Measurements from ENCODE around the gene ADD2.

ADD2 gene

DNA sequence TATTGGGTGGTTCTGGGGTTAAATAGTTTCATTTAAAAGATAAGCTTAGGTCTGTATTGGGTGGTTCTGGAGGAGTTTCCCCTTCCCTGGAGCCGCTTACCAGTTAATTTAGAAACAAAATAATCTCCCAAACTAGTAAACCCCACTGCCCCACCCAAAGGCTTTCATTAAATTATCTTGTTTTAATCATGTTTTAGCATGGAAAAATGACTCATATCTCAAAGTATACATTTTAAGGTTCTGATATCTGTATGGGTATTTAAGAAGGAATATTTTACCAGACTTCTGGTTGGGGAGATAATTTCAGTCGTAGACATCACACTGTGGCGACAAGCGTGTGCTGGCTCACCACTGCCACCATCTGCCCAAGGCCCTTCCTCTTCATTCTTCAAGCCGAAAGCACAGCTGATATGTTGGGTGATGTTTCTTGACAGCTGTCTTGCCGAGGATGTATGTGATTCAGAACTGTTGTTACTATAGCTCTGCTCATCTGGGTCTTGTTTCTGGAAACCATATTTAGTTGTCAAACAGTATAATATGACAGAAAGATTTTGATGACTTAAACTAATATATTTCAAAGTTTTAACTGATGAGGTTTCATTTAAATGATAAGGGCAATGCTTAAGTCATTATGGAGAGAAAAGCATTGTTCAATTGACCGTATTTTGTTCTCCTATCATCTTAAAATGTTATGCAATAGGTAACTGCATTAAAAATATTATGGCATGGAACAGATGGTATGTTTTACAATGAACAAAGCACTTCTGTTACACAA, 17.3 kb upstream of the ADD2 start:
- no peak for DNase-seq

DNA sequence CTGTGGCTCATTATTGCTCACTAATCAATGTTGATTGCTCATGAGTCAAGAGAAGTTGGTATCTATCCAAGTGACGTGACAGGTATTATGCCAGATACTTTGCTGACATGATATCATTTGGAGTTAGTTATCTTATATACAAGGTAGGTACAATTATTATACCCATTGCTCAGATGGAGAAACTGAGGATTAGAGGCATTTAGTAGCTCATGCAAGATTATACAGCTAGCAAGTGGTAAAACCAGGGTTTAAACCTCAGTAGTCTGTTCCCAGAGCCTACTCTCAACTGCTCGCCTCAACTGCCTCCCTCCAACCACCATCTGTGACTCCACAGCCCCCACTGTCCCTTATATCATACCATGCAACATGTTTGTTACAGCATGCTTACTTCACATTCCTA, 16.3 kb upstream of the ADD2 start:
- DNase-seq = no peak

DNA sequence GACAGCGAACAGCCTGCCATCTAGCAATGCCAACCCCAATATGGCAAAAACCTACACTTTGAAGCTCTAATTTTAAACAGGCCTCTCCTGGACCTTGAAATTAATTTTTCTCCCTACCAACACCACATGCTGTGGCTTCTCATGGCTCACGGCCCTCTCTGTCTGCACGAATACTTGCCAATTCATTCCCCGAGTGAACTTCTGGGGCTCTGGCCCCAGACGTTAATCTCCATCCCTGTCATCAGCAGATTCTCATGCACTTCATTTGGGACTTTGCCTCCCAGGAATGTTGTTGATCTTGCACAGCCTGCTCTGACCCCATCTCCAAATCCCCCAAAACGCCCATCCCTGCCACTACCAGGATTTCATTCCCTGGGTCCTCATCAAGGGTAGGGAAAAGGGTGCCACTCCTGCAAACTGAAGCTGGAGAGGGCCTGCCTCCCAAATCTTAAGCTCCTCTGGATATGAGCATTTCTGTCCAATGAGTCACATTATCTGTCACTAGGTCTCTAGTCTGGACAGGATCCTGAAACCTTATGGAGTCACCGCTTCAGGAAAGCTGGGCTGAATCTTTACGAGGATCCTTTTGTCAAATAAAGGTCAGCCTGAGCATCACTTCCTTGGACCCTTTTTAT, 12.0 kb upstream of the ADD2 start:
- no peak for DNase-seq

DNA sequence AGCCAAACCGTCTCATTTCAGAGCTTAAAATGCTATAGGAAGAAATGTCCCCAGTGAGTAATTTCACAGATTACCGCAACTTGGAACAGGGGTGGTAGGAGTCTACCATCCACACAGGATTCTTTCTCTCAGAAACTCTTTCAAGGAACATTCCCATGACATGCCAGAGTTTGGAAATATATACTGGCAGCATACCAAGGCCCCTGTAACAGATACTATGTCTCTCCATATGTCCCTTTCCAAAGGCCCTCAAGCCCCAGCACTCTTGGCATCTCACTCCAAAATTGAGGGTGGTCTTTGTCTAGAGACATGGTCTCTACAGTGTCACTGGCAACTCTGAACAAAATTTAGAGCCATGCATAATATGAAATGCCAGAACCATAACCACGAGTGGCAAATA, 11.5 kb upstream of the ADD2 start:
- DNase-seq = no peak

DNA sequence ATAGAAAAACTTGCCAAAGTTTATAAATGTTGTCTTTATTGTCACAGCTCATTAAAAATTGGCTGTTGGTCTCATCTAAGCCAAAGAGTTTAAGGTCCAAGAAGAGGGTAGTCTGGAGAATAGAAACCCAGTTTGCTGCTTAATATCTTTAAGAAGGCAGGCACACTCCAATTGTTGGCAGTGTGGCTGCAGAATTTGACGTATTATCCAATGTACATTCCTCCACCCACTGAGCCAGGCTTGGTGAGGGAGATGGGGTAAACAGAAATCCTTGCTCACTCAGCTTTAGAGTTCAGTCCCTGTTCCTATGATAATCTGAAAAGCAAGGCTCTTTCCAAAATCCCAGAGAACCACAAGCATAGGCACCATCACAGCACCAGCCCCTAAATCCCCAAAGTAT, 10.7 kb upstream of the ADD2 start:
- DNase-seq = no peak

DNA sequence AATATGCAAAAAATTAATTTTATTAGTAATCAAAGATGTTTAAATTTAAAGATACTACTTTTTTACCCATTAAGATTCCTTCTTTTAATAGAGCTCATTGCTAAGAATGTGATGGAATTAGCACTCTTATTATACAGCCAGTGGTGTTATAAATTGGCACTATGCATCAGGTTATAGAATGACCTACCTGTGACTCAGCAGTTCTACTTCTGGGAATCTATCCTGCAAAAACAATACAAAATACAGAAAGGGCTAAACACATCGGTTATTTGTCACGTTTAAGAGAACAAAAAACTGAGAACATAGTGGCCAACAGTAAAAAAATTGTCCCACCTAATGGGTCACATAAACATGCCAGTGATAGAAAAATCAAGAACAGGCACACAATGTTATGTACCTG, 9.4 kb upstream of the ADD2 start:
- DNase-seq = no peak

DNA sequence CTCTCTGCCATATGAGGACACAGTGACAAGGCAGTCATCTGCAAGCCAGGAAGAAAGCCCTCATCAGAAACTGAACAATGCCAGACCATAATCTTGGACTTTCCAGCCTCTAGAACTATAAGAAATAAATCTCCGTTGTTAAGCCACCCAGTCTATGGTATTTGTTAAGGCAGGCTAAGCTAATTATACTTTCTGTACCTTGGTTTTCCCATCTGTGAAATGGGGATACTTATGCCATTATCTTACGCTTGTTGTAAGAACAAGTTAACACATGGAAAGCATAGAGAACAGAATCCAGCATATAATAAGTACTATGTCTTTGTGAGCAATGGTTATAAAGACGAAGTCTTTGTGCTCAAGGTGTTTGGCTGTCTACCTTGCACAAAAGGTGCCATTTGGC, 8.3 kb upstream of the ADD2 start:
- no peak for DNase-seq

DNA sequence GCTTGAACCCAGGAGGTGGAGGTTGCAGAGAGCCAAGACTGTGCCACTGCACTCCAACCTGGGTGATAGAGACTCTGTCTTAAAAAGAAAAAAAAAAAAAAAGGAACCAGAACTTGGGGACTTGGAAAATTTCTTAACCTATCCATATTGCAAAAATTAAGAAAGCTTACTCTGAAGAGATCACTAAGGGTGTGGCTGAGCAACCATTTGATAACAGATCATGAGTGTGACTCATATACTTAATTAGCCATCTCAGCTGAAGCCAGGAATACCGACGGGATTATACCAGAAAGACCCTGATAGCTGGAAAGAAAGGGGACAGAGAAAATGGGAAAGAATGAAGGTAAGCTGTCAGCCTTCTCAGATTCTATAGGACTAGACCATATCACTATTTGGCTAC, 7.1 kb upstream of the ADD2 start:
- DNase-seq = no peak

DNA sequence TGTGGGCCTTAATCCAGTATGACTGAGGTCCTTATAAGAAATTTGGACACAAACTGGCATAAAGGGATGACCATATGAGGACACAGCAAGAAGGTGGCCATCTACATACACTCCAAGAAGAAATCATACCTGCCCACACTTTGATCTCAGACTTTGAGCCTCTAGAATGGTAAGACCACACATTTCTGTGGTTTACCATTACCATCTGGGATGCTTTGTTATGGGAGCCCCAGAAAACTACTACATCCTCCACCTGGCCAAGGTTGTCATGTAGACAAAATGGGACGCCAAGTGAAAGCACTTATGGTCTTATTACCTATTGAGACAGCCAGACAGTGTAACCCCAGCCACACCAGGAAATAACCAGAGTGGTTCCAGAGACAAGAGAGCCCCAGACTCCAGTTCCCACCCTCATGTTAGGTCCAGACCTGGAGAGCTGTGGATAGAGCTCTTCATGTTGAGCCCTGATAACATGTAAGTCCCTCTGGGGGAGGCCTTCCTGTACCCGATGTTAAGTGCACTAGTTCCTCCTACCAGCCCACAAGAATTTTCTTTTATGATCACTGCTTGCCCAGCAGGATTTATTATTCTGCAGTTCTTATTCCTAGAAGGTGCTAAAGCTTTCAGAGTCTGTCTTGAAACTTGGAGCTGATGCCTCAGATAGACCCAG, 4.6 kb upstream of the ADD2 start:
- no peak for DNase-seq

DNA sequence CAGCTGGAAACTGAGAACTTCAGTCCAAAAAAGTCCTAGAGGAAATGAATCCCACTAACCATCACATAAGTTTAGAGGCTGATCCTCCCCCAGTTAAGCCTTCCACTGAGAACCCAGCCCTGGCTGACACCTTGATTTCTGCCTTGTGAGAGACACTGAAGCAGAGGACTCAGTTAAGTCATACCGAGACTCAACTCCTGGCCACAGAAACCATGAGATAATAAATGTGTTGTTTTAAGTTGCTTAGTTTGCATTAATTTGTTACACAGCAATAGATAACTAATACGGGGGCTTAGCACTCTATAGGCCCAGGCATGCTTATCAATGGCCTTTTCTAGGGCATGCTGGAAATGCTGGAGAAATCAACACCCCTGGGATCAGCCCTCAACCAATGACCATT, 3.4 kb upstream of the ADD2 start:
- DNase-seq = no peak

DNA sequence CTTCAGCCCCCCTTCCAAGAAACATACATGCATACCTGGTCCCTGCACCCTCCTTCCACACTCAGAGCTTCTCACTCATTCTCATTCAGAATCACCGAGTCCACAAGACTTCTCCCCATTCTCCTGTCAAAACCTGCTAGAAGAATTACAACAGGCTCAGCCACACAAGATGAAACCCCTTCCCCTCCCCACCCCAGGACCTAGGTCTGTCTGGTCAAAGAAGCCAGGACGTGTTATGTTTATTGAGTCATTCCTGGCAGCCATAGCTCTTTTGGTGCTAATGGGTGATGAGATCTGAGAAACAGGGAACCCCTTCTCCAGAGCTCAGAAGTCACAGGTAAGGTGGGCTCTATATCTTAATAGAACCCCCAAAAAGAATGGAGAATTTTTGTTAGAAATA, 1.4 kb upstream of the ADD2 start:
- DNase-seq = no peak

DNA sequence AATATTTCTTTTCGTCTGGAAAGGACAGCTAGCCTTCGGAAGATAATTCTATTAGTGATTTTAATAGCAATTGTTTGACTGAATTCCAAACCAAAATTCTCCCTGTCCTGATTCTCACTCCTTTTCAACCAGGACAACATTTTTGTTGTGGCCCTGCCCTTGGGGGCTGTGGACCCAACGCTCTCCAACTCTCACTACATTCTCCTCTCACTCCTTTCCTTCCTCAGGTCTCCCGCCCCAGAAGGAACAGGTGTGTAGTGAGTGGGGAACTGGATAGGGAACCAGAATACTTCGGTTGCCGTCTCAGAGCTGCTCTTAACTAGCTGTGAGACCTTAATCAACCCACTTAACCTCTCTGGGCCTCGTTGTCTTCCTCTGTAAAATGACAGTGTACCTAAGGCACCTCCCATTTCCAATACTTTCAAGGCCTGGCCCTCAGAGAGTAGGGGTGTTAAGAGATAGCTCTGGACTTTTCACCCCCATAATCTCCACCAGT, 638 bp upstream of the ADD2 start:
- DNase-seq = no peak

DNA sequence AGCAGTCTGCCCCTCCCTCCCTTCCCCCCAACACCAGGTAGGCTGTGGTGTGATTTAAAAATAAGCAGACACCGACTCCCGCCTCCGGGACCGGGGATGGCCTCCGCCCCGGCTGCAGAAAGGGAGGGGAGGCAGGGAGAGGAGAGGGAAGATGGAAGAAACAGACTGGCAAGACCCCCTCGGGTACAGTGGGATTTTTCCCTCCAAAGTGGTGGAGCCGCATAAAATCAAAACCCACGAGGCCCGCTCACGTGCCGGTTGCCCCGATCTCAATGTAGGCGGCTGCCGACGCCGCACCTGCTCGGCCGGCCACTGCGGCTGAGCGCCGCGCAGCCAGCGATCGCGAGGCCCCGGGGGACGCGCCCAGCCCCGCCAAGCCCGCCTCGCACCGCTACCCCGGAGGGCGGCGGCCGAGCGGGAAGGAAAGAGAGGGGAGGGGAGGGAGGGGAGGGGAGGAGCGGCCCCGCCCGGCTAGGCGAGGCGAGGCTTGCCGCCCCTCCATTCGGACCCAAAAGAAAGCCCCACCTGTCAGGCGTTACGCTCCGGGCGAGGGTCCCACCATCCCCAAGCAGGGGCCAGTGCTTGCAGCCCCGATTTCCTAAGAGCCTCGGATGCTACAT, 811 bp downstream of the ADD2 start:
- DNase-seq = no peak

DNA sequence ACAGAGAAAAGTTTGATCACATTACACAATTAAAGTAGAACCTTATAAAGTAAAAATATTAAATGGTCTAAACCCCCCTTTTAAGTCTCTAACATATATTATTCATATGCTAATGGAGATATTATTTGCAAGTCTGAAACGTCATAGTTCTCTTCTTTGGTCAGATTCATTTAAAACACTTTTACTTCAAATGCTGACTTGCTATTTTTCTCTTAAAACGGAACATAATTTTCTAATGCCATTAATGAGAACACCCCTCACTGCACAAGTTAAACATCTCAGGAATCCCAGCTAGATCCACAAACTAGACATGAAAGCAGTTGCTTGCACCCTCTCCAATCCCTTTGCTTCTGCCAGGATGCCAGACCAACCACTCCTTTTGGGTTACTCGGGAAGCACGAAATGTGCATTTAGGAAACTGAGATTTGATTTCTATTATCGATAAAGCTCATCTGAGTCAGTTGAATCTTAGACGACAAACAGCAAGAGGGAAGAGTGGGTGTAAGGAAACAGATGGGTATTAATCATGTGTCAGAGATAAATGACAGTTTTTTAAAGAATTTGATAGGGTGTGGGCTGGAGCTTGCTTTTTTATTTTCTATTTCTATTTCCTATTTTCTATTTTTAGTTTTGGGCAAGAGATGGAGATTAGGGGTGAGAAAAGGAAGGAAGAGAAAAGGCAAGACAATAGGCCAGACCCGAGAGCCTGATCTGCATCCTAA, 1.5 kb downstream of the ADD2 start:
- DNase-seq = no peak

DNA sequence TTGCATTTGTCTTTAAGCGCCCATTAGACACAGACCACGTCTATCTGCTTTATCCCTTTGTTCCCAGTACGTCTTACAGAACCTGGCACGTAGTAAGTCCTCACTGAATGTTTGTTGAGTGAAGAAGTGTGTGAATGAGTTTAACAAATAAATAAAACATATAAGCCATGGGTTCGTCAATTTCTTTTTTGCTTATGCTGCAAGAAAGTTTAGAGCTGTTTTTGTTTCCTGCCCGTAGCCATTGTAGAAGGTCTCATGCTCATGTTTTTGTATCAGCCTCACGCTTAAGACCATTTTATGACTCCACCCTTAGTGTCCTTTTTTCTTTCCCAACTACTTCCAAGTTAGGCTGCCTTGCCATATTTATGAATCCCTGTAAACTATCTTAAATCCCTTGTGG, 2.5 kb downstream of the ADD2 start:
- no peak for DNase-seq

DNA sequence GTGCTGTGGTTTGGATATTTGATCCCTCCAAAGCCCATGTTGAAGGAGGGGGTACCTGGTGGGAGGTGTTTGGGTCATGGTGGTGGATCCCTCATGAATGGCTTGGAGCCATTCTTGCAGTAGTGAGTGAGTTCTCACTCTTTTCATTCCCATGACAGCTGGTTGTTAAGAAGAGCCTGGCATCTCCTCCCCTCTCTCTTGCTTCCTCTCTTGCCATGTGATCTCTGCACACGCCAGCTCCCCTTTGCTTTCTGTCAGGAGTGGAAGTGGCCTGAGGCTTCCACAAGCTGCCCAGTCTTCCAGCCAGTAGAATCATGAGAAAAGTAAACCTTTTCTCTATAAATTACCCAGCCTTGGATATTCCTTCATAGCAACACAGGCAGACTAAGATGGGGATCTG, 8.6 kb downstream of the ADD2 start:
- no peak for DNase-seq

DNA sequence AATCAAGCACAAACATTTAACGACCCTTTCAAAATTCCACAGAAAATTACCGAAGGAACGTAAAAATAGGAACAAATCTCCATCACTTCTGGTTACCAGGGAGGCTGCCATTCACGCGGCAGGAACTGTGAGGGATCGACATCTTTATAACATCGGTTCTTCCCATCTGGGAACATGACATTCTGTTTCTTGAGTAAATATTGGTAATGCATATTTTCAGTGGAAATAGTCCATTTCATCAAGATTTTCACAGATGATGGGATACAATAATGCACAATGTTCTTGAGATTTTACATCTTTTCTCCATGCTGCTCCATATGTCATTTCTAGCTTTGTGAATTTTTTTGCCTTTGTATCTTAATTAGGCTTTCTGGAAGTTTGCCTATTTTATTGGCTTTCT, 10.0 kb downstream of the ADD2 start:
- no peak for DNase-seq

DNA sequence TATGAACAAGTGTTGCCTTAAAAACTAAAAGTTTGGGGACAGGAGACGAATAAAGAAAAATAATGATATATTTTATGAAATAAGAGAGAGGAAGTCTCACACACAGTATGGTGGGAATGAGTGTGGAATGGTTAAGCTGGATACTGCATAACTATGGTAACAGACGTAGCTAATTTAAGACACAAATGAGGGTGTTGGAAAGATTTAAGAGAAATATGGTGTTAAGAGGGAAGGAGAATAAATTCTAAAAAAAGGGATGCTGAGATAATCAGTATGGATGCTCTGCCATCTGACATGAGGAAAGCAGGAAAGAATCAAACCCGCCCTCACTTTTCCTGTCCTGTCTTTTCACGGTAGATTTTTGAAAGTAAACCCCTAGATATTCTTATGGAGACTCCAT, 10.6 kb downstream of the ADD2 start:
- no peak for DNase-seq

DNA sequence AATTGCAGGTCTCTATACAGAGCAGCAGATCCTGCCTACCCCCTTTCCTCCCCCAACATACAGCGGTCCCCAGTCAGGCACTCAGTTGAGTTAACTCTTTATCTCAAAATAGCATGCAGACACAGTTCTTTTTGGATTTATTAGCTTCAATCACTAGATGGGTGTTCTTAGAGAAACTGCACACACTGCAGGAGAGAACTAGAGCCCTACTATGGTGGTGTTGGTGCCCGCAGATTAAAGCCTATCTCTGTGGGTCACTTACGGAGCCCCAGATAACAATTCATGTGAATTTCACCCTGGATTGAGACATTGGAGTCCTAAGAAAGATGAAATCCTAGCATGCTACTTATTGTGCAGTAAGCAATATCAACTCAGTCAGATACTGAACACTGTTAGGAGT, 11.9 kb downstream of the ADD2 start:
- DNase-seq = no peak

DNA sequence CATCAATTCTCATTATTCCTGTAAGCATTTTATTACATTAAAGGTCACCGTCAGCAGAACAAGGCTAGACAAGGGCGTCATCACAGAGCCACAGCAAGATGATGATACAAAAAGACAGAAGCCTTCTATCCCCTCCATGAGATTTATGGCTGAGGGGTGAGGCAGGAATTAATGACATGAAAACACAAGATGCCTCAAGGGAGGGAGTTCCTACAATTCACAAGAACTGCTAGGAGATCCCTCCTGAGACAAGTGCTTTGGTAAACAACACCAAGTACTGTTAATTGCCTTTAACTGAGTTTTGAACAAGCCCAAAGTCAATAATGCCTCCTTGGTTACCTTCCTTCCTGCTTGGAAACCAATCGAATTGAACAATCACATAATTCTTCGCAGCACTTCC, 14.1 kb downstream of the ADD2 start:
- no peak for DNase-seq

DNA sequence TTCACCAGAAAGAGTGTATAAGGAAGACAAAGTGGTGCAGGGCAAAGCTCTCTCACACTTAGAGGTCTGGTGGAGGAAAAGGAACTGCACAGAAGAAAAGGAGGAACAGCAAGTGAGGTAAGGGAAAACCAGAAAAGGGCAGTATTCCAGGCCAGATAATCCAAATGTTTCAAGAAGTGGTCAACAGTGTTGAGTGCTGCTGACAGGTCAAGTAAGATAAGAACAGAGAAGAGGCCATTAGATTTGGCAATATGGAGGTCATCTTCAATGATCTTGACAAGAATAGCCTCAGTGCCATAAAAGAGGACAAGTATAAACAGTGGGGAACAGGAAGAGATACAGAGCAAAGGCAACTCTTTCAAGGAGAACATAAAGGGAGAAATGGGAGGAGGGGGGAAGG, 15.0 kb downstream of the ADD2 start:
- DNase-seq = no peak

DNA sequence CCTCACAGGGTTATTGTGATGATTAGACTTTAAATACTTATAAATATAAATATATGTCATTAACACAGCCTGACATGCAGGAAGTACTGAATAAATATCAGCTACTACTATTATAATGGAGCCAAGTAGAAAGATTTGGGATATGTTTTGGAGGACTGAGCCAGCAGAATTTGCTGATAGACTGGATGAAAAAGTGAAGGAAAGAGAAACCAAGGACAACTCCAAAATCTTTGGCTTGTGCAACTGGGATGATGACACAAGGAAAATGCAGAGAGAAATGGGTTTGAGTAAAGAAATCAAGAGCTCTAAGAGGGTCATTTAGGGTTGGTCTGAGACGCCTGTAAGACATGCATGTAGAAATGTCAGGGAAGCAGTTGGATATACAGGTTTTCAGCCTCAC, 15.6 kb downstream of the ADD2 start:
- no peak for DNase-seq

DNA sequence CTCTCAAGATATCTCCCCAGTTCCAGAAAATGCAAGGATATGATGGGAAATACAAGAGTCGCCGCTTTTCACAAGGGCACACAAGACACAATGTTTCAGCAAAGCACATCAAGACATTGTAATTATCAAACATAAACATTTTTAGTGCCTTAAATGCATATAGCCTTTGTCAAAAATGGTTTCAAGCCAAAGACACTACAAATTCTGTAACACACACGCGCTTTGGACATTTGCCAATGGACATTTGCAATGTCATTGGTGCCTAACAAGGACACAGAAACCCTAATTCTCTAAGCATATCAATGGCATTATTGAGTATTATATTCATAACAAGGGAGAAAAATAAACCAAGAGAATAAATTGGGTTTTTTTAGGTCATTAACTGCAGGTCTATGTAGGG, 16.1 kb downstream of the ADD2 start:
- DNase-seq = no peak

Measured in activated CD4-positive, CD25-positive, alpha-beta regulatory T cell (primary cell).